ENCODE results near the gene TOB2.
"Not testable (repeated sequence)": the region's sequence is repeated elsewhere in the genome, so short reads cannot be mapped to it uniquely, and the experiment has no call there.

TOB2 gene

DNA sequence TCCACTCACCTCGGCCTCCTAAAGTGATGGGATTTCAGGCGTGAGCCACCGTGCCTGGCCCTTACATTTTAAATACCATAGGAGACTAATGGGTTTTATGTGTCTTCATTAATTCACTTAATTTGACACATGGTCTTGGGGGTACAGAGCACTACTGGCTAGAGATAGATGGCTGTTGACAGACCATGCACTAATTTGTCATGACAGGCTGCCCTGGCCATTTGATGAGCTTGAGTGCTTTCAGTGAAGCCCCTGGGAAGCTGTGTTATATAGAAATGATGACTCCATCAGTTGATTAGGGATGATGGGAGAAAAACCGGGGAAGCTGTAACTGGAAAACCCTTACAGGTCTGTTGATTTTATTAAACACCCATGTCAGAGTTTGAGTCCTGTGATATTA, 15.3 kb upstream of the TOB2 start:
- DNase-seq (ENCODE audit: low read depth): no peak

DNA sequence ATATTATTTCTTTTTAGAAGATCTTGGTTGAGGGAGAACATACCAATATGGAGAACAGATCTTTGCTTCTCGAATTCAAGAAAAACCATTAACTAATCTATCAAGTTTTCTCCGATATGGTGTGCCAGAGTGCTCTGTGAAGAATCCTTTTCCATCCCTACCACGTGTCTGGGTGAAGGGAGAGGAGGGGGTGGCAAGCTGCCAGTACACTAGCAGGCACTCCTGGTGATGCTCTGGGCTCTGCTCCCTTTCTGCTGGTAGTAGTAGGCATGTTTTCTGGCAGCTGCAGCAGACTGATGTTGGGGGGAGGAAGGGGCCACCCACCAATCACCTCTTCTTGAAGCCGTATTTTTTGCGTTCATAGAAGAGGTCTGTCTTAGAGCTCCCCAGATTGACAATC, 13.5 kb upstream of the TOB2 start:
- not testable (repeated sequence) for DNase-seq (ENCODE audit: low read depth)

DNA sequence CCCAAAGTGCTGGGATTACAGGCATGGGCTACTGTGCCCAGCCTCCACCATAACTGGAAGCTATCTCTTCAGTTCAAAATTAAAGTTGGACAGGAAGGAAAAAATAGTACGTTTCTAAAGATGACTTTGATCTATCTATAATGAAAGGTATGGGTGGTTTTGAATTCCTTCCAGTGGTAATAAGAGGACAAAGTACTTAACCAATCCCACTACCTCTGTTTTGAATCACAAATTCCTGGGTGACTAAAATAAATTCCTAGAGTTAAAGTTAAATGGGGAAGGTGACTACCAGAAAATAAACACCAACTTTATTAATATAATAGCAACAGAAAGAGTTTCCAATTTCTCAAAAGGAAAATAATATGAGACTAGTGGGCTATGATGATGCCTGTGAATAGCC, 12.8 kb upstream of the TOB2 start:
- no peak for DNase-seq (ENCODE audit: low read depth)

DNA sequence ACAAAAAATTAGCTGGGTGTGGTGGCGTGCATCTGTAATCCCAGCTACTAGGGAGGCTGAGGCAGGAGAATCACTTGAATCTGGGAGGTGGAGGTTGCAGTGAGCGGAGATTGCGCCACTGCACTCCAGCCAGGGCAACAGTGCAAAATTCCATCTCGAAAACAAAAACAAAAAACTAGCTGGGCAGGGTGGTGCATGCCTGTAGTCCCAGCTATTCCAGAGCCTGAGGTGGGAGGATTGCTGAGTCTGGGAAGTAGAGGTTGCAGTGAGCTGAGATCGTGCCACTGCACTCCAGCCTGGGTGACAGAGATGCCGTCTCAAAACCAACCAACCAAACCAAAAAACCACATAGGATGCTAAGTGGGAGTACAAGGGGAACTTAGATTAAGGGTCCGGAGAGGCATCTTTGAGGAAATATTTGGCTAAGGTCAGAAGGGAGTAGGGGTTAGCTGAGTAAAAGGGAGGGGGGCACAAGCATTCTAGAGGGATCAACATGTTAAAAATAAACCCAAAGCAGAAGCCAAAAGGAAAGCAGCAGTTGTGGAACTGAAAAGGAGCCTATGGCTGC, 11.6 kb upstream of the TOB2 start:
- no peak for DNase-seq (ENCODE audit: low read depth)

DNA sequence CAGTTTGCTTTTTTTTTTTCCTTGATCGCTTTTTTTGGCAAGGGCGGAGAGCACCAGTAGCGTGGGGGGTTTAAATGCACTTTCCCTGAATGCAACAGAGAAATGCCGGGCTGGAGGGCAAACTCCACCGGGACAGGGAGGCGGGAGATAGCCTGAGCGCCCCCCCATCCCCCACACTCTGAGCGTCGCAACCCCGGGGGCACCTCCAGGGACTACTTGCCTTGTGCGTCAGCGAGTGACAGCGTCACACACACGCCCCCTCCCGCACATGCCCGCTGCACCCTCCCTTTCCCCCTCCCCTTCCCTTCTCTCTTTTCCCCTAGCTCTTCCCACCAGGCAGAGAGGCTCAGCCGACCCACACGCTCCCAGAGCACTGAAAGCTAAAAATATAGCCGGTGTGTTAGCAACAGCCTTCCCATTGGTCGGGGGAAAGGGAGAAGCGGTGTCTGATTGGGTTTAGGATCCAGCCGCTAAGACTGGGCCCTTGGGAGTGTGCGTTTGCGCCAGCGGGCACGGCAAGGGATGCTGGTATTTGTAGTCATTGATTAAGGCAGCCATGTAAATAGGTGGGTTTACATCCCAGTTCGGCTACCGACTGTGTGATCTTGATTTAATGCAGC, 1.7 kb upstream of the TOB2 start:
- peak; percentile 100 for DNase-seq (ENCODE audit: low read depth)

DNA sequence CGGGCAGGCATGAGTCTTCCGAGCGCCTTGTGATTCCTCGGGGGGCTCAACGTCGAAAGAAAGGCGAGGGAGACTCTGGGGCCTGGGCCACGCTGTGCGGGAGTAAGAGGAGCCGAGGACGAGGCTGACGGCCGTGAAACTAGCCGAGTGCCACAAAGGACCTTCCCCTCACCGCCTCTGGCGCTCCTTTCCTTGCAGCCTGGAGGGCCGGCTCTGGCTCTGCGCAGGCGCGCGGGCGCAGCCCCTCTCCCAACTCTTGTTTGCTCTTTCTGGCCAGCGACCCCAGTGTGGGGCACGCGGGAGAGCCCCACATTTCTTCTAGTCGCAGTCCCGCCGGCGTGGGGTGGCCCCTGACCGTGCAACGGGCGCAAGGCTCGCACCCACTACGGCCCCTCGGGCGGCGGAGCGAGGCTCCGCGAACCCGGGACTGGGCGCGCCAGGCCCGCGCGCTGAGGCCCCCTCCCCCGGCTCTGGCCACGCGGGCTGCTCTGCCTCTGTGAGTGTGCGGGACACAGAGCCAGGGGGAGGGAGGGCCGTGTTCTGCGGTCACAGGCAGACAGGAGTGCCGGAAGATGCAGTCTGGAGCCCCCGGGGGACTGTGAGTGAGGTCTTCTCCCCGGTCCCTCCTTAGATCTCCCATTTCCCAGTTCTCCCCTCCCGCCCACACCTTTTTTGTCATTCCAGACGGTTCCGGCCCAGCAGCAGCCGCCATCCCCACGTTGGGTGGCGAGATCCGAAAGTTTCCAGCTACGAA, 1.0 kb upstream of the TOB2 start:
- no peak for DNase-seq (ENCODE audit: low read depth)

DNA sequence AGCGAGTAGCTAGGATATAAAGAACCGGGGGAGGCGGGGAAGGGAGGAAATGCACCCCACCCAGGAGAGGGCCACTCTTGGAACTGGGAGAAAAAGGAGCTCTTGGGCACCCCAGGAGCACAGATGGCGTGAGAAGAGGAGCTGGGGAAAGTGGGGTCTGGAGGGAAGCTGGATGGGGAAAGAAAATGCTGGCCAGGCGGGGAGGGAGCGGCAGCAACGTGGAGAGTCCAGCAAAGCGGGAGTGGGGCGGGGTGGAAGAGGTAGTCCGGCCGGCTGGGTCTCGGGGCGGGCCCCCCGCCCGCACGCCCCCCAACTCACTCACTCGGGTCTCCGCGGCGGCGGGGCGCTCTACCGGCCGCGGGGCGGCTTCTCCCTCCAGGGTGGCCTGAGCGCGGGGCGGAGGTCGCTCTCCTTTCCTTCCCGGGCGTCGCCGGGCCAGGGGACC, 522 bp downstream of the TOB2 start:
- DNase-seq (ENCODE audit: low read depth): no peak

DNA sequence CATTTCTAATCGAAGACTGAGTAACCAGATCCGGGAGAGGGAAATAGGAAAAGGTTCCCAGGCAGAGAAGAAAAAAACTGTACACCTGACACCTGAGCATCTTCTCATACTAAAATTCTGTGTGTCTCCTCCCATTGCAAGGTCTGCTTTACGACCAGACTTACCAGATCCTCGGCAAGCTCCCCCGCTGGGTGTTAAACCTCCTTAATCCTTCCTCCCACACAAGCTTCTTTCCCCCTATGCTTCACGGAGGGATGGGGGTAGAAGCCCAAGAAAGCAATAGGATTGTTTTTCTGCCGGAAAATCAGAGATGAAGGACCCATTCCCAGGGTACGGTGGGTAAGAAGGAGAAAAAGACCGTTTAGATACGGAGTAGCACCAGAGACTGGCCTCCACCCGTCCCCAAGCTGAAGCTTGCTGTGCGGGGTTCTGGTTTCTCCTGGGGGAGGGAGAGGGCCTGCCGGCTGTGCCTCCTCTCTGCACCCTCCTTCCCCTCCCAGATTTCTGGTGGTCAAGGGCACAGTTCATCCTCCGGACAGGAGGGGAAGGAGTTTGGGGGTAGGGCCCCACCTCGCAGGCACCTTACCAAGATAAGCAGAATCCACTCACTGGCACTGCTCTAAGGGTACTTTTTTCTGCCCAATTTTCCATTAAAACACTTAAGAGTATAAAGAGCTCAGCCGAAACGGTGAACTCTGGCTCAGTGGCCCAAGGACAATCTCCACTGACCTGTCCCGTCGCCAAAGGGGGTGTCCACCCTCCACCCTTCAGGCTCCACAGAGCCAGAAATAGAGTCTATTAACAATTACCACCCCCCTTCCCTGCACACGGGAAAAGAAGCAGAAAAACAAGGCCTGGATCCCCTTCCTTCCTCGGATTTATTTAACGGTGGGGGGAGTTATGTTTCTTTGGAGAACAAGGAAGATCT, 1.2 kb downstream of the TOB2 start:
- no peak for DNase-seq (ENCODE audit: low read depth)

DNA sequence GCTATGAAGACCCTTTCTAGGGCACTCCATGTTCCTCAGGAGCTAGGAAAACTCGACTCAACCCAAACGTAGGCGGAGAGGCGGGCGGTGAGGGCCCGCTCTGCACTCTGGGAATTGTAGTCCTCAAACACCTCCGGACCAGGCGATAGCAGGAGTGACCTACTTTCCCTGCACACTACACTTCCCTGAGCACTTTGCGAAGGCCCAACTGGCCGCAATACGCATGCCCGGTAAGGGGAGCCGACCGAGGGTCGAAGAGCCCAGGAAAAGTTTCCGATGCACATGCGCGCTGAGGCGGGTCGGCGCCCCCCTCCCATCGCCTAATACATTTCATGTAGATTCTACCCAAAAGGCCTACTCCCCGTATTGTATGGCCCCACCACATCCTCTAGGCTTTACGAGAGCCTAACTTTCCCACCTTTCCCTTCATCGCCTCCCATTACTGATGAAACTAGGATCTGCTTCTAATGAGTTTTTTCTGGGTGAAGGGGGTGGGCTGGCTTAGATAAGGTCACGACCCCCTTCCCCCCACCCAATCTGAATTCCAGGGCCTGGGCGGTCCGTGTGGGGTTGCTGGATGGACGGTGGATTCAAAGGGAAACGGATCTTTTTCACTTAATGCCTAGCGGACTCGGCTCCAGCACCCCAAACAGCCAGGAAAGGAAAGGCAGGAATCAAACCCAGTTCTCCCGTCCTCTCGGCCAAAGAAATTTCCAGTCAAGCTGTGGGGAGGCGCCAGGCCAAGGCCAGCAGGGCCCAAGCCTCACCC, 2.1 kb downstream of the TOB2 start:
- peak; percentile 92 for DNase-seq (ENCODE audit: low read depth)

DNA sequence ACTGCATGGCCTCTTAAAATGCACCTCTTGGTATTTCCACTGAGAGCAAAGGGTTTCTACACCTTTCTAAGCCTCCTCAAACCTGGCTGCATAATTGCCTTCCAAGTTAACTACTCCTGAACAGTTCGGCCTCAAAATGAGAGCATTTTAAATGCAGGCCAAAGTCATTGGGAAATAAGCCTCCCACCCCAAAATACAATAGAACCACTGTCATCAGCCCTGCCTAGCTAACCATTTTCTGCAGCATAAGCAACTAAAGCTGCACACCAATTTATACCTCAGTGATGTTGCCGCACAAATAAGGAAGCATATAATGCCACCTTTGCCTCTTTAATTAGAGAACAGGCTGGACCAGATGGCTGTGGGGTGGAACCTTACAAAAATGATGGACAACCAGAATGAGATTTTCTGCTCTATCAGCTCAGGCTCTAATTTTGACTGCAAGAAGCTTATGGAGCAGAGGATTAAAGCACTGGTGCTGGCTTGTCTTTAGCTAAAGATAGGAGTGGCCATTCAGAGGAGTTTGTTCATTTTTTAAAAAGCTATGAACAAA, 4.3 kb downstream of the TOB2 start:
- DNase-seq (ENCODE audit: low read depth): no peak

DNA sequence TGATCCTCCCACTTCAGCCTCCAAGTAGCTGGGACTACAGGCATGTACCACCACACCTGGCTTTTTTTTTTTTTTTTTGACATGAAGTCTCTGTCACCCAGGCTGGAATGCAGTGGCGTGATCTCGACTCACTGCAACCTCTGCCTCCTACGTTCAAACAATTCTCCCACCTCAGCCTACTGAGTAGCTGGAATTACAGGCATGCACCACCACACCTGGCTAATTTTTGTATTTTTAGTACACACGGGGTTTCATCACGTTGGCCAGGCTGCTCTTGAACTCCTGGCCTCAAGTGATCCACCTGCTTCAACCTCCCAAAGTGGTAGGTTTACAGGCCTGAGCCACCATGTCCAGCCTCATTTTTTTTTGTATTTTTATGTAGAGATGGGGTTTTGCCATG, 6.1 kb downstream of the TOB2 start:
- DNase-seq (ENCODE audit: low read depth): not testable (repeated sequence)

DNA sequence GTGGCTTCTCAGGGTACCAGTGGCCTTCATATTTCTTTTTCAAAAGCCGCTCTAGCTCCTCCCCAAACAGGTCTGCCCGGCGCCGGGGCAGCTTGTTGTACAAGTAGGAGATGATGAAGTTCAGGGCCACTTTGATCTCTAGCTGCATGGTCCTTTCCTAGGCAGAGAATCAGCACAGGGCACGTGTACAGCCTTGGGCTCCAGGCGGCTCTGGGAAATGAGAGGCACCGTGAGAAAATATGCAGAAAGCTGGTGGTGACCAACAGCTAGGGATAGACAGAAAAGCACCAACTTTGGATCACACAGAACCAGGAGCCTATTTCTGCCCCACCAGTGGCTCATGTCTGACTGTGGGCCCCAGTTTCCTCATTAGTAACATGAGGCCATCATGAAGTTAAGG, 9.4 kb downstream of the TOB2 start:
- DNase-seq (ENCODE audit: low read depth): no peak

DNA sequence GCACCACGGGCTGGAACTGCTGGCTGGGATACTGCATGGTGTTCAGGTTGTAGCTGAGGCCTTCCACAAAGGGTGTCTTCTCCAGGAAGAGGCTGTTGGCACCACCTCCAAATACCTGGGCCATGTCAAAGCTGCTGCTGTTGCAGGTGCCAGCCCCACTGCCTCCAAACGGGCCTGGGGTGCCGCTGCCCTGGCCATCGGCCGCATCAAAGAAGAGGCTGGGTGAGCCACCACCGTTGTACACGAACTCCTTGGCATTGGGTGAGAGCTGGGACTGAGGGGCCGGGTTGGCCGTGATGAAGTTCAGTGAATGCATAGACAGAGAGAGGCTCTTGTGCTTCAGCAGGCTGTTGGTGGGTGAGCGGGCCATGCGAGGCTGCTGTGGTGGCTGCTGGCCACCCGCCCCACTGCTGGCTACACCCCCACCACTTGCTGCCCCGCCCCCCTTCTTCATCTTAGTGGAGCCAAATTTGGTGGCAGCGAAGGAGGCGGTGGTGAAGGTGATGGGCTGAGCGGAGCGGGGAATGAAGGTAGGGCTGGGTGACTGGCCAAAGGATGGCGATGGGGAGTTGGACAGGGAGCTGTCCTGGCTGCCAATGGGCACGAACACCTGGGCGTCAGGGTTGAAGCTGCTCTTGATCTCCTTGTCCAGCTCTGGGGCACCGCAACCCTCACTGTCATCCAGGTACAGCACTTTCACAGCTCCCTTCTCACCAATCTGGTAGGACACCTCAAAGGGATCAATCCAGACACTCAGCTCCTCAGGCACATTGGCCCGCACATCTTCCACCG, 10.1 kb downstream of the TOB2 start:
- DNase-seq (ENCODE audit: low read depth): no peak

DNA sequence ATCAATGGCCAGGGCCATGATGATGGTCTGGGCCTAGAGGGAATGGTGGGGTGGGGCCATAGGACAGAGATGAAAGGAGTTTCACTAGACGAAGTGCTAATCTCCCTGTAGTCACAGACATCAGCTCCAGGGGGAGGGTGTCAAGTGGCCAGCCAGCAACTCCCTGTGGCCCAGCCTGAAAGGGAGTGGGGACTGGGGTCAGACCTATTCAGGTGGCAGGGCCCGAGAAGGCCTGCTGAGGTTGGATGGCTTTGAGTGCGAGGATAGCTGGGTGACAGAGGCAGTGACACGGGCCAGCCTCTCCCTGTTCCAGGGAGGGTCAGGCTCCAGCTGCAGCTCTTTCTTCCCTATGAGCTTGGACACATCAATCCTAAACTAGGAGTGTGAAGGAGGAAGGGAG, 11.0 kb downstream of the TOB2 start:
- DNase-seq (ENCODE audit: low read depth): no peak

DNA sequence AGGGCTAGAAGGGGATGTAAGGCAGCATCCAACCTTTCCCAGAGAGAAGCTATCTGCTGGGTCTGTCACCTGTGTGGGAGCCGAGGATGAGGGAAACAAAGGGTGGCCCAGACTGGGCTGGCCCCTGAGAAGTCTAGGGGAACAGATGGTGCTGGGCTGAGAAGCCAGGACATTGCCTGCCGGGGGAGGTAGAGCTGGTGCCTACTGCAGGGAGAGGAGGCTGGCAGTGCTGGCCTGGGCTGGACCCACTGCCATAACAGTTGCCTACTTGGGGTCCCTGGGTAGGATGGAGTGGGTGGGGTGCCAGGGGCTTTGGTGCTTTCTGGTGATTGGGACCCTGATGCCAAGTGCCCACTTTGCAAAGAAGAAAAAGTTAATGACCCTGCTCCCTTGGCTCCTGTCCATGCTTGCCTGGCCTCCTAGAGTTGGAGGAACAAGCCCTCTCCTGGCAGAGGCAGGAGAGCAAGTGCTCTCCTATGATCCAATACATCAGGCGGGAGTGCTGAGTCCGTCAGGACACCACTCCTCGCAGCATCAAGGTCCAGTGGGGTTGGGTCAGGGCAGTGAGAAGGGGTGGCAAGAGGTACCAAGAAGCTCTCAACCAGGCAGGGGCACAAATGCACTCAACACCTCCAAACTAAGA, 12.1 kb downstream of the TOB2 start:
- DNase-seq (ENCODE audit: low read depth): not testable (repeated sequence)

DNA sequence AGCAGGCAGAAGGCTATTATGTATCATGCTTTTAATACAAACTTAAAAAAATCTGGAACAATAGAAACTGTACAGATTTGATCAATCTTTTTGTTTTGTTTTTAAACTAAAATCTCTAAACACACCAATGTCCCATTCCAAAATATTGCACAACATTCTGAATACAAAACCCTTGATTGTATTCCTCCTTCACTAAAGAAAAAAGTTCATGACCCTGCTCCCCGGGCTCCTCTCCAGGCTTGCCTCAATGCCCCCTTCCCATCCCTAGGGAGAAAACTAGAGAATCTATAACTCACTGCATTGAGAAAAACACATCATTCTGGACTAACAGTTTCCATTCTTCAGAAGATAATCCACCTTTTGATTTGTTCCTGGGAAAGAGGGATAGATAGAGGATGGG, 13.1 kb downstream of the TOB2 start:
- DNase-seq (ENCODE audit: low read depth): not testable (repeated sequence)

DNA sequence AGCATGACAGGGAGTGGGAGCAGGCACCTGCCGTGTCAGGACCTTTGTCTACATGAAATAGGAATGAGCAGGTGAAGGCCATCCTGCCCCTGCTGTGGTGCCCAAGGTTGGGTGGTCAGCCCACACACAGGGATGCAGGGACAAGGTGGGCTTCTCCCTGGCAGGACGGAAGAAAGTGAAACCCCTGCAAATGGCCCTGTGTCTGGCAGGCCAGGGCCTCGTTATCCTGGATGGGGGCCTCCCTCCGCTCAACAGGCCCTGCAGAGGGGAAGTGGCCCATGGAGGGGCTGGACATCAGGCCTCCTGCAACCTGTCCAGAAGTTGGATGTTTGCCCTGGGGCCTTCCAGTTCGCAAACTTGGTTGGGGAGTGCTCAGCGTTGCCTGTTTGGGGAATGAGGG, 14.9 kb downstream of the TOB2 start:
- no peak for DNase-seq (ENCODE audit: low read depth)

DNA sequence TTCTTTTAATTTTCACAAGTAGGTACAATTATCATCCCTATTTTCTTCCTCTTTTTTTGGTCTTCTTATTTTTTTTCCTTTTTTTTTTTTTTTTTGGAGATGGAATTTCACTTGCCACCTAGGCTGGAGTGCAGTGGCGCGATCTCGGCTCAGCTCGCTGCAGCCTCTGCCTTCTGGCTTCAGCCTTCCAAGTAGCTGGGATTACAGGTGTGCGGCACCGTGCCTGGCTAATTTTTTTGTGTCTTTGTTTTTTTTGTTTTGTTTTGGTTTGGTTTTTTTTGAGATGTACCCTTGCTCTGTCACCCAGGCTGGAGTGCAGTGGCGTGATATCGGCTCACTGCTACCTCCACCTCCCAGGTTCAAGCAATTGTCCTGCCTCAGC, 16.7 kb downstream of the TOB2 start:
- no peak for DNase-seq (ENCODE audit: low read depth)

DNA sequence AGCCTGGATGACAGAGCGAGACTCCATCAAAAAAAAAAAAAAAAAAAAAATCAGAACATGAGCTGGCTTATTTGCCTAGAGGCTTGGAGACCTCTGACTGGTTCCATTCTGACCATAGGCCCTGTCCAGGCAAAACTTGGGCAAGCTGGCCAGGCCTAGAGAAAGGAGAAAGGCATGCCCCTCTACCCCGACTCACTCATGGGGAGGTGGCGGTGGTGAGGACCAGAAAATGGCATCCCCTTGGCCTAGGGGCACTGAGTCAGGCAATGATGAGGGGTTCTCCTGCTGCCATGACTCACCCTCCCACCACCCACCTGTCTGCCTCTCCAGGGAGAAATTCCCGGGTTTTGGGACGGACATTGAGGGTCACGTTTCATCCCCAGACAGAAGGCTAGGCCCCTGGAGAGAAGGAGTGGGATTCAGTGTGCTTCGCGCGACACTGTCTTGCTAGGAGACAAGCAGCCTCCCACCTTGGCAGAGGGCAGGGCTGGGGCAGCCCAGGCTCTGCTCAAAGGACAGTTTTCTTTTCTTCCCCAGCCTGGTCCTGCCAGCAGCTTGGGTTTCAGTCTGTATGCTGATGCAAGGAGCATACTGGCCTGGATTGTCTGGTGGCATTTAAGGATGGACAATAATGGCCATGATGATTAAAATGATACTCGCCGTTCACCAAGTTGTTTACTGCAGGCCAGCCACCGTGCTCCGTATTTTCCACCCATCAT, 17.2 kb downstream of the TOB2 start:
- no peak for DNase-seq (ENCODE audit: low read depth)
